MM.1S (cell line): ENCODE data around the gene HSPA1B.
"Not testable (repeated sequence)": the region's sequence is repeated elsewhere in the genome, so short reads cannot be mapped to it uniquely, and the experiment has no call there.

Experiments used
- DNase-seq: peaks from one replicate; pipeline ENCODE4 v3.0.0-alpha.2; 2015
- H2AFZ ChIP-seq: fragments of 300-600 bp; sonication (generic); 2 replicates; pipeline ENCODE4 v1.6.0; 2016; ENCODE audit warnings: antibody characterized with exemption, low read length
- H3F3A ChIP-seq: fragments of 300-600 bp; sonication (generic); 2 replicates; pipeline ENCODE4 v1.6.1; 2016; ENCODE audit warnings: mild to moderate bottlenecking, antibody characterized with exemption, low read length, moderate library complexity, mixed read lengths; ENCODE audit not compliant: insufficient read depth
- H3K27ac ChIP-seq: fragments of 300-600 bp; sonication (generic); 2 replicates; pipeline ENCODE4 v1.5.1; 2016; ENCODE audit warnings: mild to moderate bottlenecking, low read length
- H3K27me3 ChIP-seq: fragments of 300-600 bp; sonication (generic); replicated peaks from 2 replicates; pipeline ENCODE4 v1.6.0; 2016; ENCODE audit warnings: low read length; ENCODE audit not compliant: insufficient read depth
- H3K36me3 ChIP-seq: fragments of 300-600 bp; sonication (generic); replicated peaks from 2 replicates; pipeline ENCODE4 v1.6.1; 2016; ENCODE audit warnings: mild to moderate bottlenecking, low read length, mixed read lengths; ENCODE audit not compliant: insufficient read depth
- H3K4me1 ChIP-seq: fragments of 300-600 bp; sonication (generic); 2 replicates; pipeline ENCODE4 v1.6.1; 2016; ENCODE audit warnings: low read length, mixed read lengths
- H3K4me2 ChIP-seq: fragments of 300-600 bp; sonication (generic); 2 replicates; pipeline ENCODE4 v1.6.0; 2016; ENCODE audit warnings: low read depth, low read length
- H3K4me3 ChIP-seq: fragments of 300-600 bp; sonication (generic); 2 replicates; pipeline ENCODE4 v1.5.1; 2016; ENCODE audit warnings: low read length, mixed read lengths
- H3K79me2 ChIP-seq: fragments of 300-600 bp; sonication (generic); 2 replicates; pipeline ENCODE4 v1.6.1; 2016; ENCODE audit warnings: mixed run types, low read length, mixed read lengths
- H3K9ac ChIP-seq: fragments of 300-600 bp; sonication (generic); 2 replicates; pipeline ENCODE4 v1.6.1; 2016; ENCODE audit warnings: low read length, mixed read lengths
- H3K9me2 ChIP-seq: fragments of 300-600 bp; sonication (generic); replicated peaks from 2 replicates; pipeline ENCODE4 v1.6.1; 2016; ENCODE audit warnings: mild to moderate bottlenecking, low read length, mixed read lengths; ENCODE audit not compliant: insufficient read depth
- H3K9me3 ChIP-seq: fragments of 300-600 bp; sonication (generic); replicated peaks from 2 replicates; pipeline ENCODE4 v1.6.1; 2016; ENCODE audit warnings: mild to moderate bottlenecking, low read length, mixed read lengths; ENCODE audit not compliant: insufficient read depth
- H4K20me1 ChIP-seq: fragments of 300-600 bp; sonication (generic); 2 replicates; pipeline ENCODE4 v1.6.1; 2016; ENCODE audit warnings: mild to moderate bottlenecking, low read length, moderate library complexity, mixed read lengths; ENCODE audit not compliant: insufficient read depth
- CTCF ChIP-seq: fragments of 300-600 bp; sonication (generic); IDR thresholded peaks from 2 replicates; pipeline ENCODE4 v1.5.1; 2016; ENCODE audit warnings: antibody characterized with exemption, low read length, mixed read lengths
- EZH2 ChIP-seq: fragments of 300-600 bp; sonication (generic); optimal IDR thresholded peaks from 2 replicates; pipeline ENCODE3; 2017; ENCODE audit warnings: low read depth, mild to moderate bottlenecking, antibody characterized with exemption, low read length, mixed read lengths
- EZH2phosphoT487 ChIP-seq: fragments of 300-600 bp; sonication (generic); IDR thresholded peaks from 2 replicates; pipeline ENCODE4 v1.6.1; 2018; ENCODE audit warnings: antibody characterized with exemption, low read length

Gene HSPA1B

DNA sequence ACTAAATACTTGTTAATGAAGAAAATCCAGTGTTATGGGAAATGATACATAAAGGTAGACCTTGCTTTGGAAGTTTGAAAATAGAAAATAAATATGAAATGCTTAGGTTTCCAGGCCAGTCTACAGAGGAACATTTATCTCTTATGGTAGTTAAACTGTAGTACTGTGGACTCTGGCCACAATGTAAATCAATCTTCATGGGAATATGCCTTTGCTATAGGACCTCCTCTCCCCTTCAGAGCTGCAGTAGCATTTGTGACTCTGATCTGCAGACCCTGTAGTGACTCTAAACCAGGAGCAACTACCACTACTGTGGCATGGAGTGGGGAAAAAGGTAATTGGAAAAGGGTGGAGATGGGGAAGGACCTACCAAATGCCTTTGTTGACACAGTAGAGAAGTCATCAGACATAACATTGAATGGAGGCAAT is 7.7 kb upstream of the HSPA1B start:
- TF ChIP-seq EZH2phosphoT487 (no peak), EZH2 (no peak), CTCF (no peak)
- Histone ChIP-seq H3F3A (peaks cover 13% of the 10 kb centered on the region), H3K4me1 (peaks cover 13% of the 10 kb centered on the region; the same call in 1 of the 2 replicates), H3K27ac (no peak overlapping the region), H3K9me3 (no peaks in the 10 kb centered on the region), H3K36me3 (no peaks in the 10 kb centered on the region), H3K79me2 (no peaks in the 10 kb centered on the region), H4K20me1 (no peaks in the 10 kb centered on the region), H3K4me3 (no peak overlapping the region), H2AFZ (no peak overlapping the region), H3K9me2 (no peaks in the 10 kb centered on the region), H3K27me3 (no peaks in the 10 kb centered on the region), H3K9ac (no peak overlapping the region), H3K4me2 (no peak overlapping the region)
- no peak for DNase-seq

DNA sequence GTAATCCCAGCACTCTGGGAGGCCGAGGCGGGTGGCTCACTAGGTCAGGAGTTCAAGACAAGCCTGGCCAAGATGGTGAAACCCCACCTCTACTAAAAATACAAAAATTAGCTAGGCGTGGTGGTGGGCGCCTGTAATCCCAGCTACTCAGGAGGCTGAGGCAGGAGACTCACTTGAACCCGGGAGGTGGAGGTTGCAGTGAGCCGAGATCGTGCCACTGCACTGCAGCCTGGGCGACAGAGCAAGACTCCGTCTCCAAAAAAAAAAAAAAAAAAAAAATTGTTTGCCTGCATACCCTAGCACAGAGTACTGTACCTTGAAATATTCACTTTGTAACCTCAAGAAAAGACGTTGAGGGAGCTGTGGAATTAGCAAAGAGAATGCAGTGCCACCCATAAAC is 7.1 kb upstream of the HSPA1B start:
- peaks cover 16% of the 10 kb centered on the region for H3F3A ChIP-seq
- H3K27ac ChIP-seq, DNase-seq, H2AFZ ChIP-seq, H3K9ac ChIP-seq, H4K20me1 ChIP-seq, H3K9me3 ChIP-seq, H3K36me3 ChIP-seq, H3K4me3 ChIP-seq, H3K9me2 ChIP-seq, H3K4me2 ChIP-seq, H3K79me2 ChIP-seq, H3K27me3 ChIP-seq: not testable (repeated sequence)
- H3K4me1 ChIP-seq, result peaks cover 15% of the 10 kb centered on the region; the same call in 1 of the 2 replicates

GRCh38 chr6:31821301-31822035 is 6.1 kb upstream of the HSPA1B start:
- TF ChIP-seq EZH2 (no peak), CTCF (no peak), EZH2phosphoT487 (no peak)
- Histone ChIP-seq H2AFZ (peak overlapping the region; percentile 91), H3K79me2 (peaks cover 4% of the 10 kb centered on the region), H3K4me3 (peak overlapping the region; percentile 62), H3K4me1 (peaks cover 19% of the 10 kb centered on the region; the same call in 1 of the 2 replicates), H3K27me3 (no peaks in the 10 kb centered on the region), H3K27ac (peak overlapping the region; percentile 96), H3K9me3 (no peaks in the 10 kb centered on the region), H3K36me3 (no peaks in the 10 kb centered on the region), H3K9me2 (no peaks in the 10 kb centered on the region), H4K20me1 (no peaks in the 10 kb centered on the region), H3F3A (peaks cover 22% of the 10 kb centered on the region), H3K4me2 (peak overlapping the region; percentile 60), H3K9ac (peak overlapping the region; percentile 67)
- DNase-seq, result peak; percentile 65

GRCh38 chr6:31822036-31822821 is 5.3 kb upstream of the HSPA1B start:
- Histone ChIP-seq H3K79me2 (peaks cover 6% of the 10 kb centered on the region), H3K4me3 (peak overlapping the region; percentile 93), H4K20me1 (no peaks in the 10 kb centered on the region), H3F3A (peaks cover 25% of the 10 kb centered on the region), H3K9ac (peak overlapping the region; percentile 88), H2AFZ (peak overlapping the region; percentile 91), H3K36me3 (no peaks in the 10 kb centered on the region), H3K9me2 (no peaks in the 10 kb centered on the region), H3K27ac (peak overlapping the region; percentile 96), H3K27me3 (no peaks in the 10 kb centered on the region), H3K9me3 (no peaks in the 10 kb centered on the region), H3K4me1 (peaks cover 19% of the 10 kb centered on the region; the same call in 1 of the 2 replicates), H3K4me2 (peak overlapping the region; percentile 81)
- TF ChIP-seq EZH2phosphoT487 (no peak), EZH2 (no peak), CTCF (no peak)
- peak; percentile 86 for DNase-seq

- Histone ChIP-seq H3F3A (peaks cover 25% of the 10 kb centered on the region), H3K79me2 (peaks cover 11% of the 10 kb centered on the region), H3K4me1 (peaks cover 19% of the 10 kb centered on the region; the same call in 1 of the 2 replicates)
- not testable (repeated sequence) for DNase-seq, H3K27ac ChIP-seq, H3K27me3 ChIP-seq, H4K20me1 ChIP-seq, H3K4me3 ChIP-seq, H3K9ac ChIP-seq, H3K9me2 ChIP-seq, H3K36me3 ChIP-seq, H2AFZ ChIP-seq, H3K4me2 ChIP-seq, H3K9me3 ChIP-seq
Measured at GRCh38 chr6:31823592-31824196, 3.8 kb upstream of the HSPA1B start.
